Measurements from ENCODE around the gene EIPR1. TPM values are rescaled to one million over a fixed set of nuclear protein-coding genes. Genes with fewer than 3 reads are reported as not detected.

EIPR1 gene
- total RNA-seq, 1 experiment from 2014 or later: 27.8 TPM

DNA sequence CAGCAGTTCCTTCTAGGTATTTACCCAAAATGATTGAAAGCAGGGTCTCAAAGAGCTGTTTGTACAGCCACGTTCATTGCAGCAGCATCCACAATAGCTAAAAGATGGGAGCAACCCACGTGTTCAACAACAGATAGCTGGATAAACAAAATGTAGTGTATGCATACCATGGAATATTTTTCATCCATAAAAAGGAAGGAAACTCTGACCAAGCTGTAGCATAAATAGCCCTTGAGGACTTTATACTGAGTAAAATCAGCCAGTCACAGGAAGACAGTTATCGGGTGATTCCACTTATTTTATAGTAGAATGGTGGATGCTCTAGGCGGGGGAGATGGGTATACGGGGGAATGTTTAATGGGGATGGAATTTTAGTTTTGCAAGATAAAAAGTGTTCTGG lies 9.4 kb upstream of the EIPR1 start:
- peaks cover 2% of the 10 kb centered on the region for H3K79me1 ChIP-seq (ENCODE audit: insufficient read depth, low read depth, low read length, poor library complexity, severe bottlenecking)
- H4K91ac ChIP-seq (ENCODE audit: insufficient read length, low read depth, low read length): no peak overlapping the region
- H4K20me1 ChIP-seq (ENCODE audit: control insufficient read depth, insufficient read depth, insufficient read length): no peaks in the 10 kb centered on the region
- no peak overlapping the region for H3K14ac ChIP-seq (ENCODE audit: insufficient read depth, low read length)
- H2AFZ ChIP-seq (ENCODE audit: low read length): no peak overlapping the region
- no peak overlapping the region for H3K56ac ChIP-seq (ENCODE audit: insufficient read length, low read depth, low read length)
- no peak overlapping the region for H4K5ac ChIP-seq (ENCODE audit: insufficient read length, low read depth, low read length)
- no peak overlapping the region for H2AK5ac ChIP-seq (ENCODE audit: insufficient read length, low read length)
- H3K23ac ChIP-seq (ENCODE audit: insufficient read length, low read depth, low read length): no peak overlapping the region
- H3K27me3 Mint-ChIP-seq (ENCODE audit: low read depth): no peaks in the 10 kb centered on the region
- no peaks in the 10 kb centered on the region for H3K23me2 ChIP-seq (ENCODE audit: insufficient read length, low read depth, low read length, poor library complexity, severe bottlenecking)
- no peaks in the 10 kb centered on the region; the same call in 1 of the 2 replicates for H3K79me2 ChIP-seq (ENCODE audit: insufficient read depth, low read length)
- 100% methylated on average over 2 of the region's 5 CpGs for WGBS (ENCODE audit: extremely low coverage, insufficient read length, low lambda C conversion rate)
- TF ChIP-seq, protein P1, sequence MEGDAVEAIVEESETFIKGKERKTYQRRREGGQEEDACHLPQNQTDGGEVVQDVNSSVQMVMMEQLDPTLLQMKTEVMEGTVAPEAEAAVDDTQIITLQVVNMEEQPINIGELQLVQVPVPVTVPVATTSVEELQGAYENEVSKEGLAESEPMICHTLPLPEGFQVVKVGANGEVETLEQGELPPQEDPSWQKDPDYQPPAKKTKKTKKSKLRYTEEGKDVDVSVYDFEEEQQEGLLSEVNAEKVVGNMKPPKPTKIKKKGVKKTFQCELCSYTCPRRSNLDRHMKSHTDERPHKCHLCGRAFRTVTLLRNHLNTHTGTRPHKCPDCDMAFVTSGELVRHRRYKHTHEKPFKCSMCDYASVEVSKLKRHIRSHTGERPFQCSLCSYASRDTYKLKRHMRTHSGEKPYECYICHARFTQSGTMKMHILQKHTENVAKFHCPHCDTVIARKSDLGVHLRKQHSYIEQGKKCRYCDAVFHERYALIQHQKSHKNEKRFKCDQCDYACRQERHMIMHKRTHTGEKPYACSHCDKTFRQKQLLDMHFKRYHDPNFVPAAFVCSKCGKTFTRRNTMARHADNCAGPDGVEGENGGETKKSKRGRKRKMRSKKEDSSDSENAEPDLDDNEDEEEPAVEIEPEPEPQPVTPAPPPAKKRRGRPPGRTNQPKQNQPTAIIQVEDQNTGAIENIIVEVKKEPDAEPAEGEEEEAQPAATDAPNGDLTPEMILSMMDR (conservative IDR thresholded peaks at IDR 0.05): no peak
- H3T11ph ChIP-seq (ENCODE audit: low read length): no peak overlapping the region
- H3K36me3 Mint-ChIP-seq (ENCODE audit: insufficient read depth in 1 of 3, low read depth in 3 of 3): peaks cover 19 to 41% (median 31%) of the 10 kb centered on the region in 3 experiments; a peak in 6 of 7 replicates
- no peak overlapping the region for H2BK120ac ChIP-seq (ENCODE audit: low read depth, low read length, poor library complexity, severe bottlenecking)
- no peaks in the 10 kb centered on the region for H3K9me3 Mint-ChIP-seq
- no peaks in the 10 kb centered on the region for H3K27me3 ChIP-seq (ENCODE audit: insufficient read depth, low read length)
- H3K4me1 ChIP-seq (ENCODE audit: insufficient read depth, low read length): no peaks in the 10 kb centered on the region
- no peak overlapping the region for H3K4ac ChIP-seq (ENCODE audit: low read depth, low read length)
- no peak overlapping the region for H4K8ac ChIP-seq (replicated peaks; ENCODE audit: insufficient read length, low read depth, low read length)
- no peak overlapping the region for H3K18ac ChIP-seq (ENCODE audit: insufficient read length, low read depth, low read length)
- H3K4me3 Mint-ChIP-seq: no peak overlapping the region
- DNase-seq: no peak
- H3K27ac Mint-ChIP-seq: no peak overlapping the region
- H2BK15ac ChIP-seq (ENCODE audit: low read depth, low read length): no peak overlapping the region
- H2BK5ac ChIP-seq (ENCODE audit: insufficient read length, low read length): no peak overlapping the region
- no peak overlapping the region for H3K27ac ChIP-seq (ENCODE audit: insufficient read length, low read depth, low read length)
- no peak overlapping the region for H2BK20ac ChIP-seq (ENCODE audit: low read depth, low read length, poor library complexity, severe bottlenecking)
- no peaks in the 10 kb centered on the region for H3K4me1 Mint-ChIP-seq
- H2BK12ac ChIP-seq (ENCODE audit: insufficient read length, low read depth, low read length): no peak overlapping the region
- no peak overlapping the region for H3K4me2 ChIP-seq (ENCODE audit: insufficient read depth, insufficient read length, low read length)
- no peaks in the 10 kb centered on the region for H3K9me3 ChIP-seq (ENCODE audit: control insufficient read depth, low read depth, low read length)
- no peak overlapping the region for H3K9ac ChIP-seq (ENCODE audit: extremely low read depth, insufficient read length, low read length)
